GM23248 (cell line): ENCODE results near the gene CACNA1B. TPM values are rescaled to one million over a fixed set of nuclear protein-coding genes. Genes with fewer than 3 reads are reported as not detected.
"Not testable (repeated sequence)": the region's sequence is repeated elsewhere in the genome, so short reads cannot be mapped to it uniquely, and the experiment has no call there.

Source experiments
- DNase-seq: peaks from one replicate; pipeline ENCODE4 v3.0.0-alpha.2; 2015
- H2AFZ ChIP-seq: fragments of 200-600 bp; sonication (generic); 2 replicates; pipeline ENCODE4 v1.6.1; 2016; ENCODE audit warnings: antibody characterized with exemption
- H3F3A ChIP-seq: fragments of 200-600 bp; sonication (generic); 2 replicates; pipeline ENCODE4 v1.6.1; 2016; ENCODE audit warnings: mild to moderate bottlenecking, antibody characterized with exemption, mixed run types; ENCODE audit not compliant: insufficient read depth
- H3K27ac ChIP-seq: fragments of 200-600 bp; sonication (generic); 2 replicates; pipeline ENCODE4 v1.5.1; 2016; ENCODE audit warnings: mild to moderate bottlenecking
- H3K27me3 ChIP-seq: fragments of 200-600 bp; sonication (generic); replicated peaks from 2 replicates; pipeline ENCODE4 v1.6.1; 2016; ENCODE audit warnings: mild to moderate bottlenecking; ENCODE audit not compliant: insufficient read depth
- H3K36me3 ChIP-seq: fragments of 200-600 bp; sonication (generic); 2 replicates; pipeline ENCODE4 v1.6.1; 2016; ENCODE audit warnings: low read depth, mild to moderate bottlenecking
- H3K4me1 ChIP-seq: fragments of 200-600 bp; sonication (generic); 2 replicates; pipeline ENCODE4 v1.6.1; 2016; ENCODE audit warnings: mild to moderate bottlenecking; ENCODE audit not compliant: insufficient read depth
- H3K4me2 ChIP-seq: fragments of 200-600 bp; sonication (generic); one replicate; pipeline ENCODE4 v1.6.1; 2016; ENCODE audit warnings: mild to moderate bottlenecking; ENCODE audit not compliant: unreplicated experiment
- H3K4me3 ChIP-seq: fragments of 200-600 bp; sonication (generic); 2 replicates; pipeline ENCODE4 v1.5.1; 2016; ENCODE audit warnings: mild to moderate bottlenecking
- H3K79me2 ChIP-seq: fragments of 200-600 bp; sonication (generic); 2 replicates; pipeline ENCODE4 v1.6.1; 2016; ENCODE audit warnings: mild to moderate bottlenecking; ENCODE audit not compliant: insufficient read depth
- H3K9ac ChIP-seq: fragments of 200-600 bp; sonication (generic); 2 replicates; pipeline ENCODE4 v1.6.1; 2016; ENCODE audit warnings: mild to moderate bottlenecking
- H3K9me2 ChIP-seq: fragments of 200-600 bp; sonication (generic); 2 replicates; pipeline ENCODE4 v1.6.1; 2016; ENCODE audit warnings: mixed run types, mild to moderate bottlenecking, moderate library complexity; ENCODE audit not compliant: insufficient read depth
- H3K9me3 ChIP-seq: fragments of 200-600 bp; sonication (generic); one replicate; pipeline ENCODE4 v1.6.1; 2017; ENCODE audit warnings: low read depth
- H4K20me1 ChIP-seq: fragments of 200-600 bp; sonication (generic); 2 replicates; pipeline ENCODE4 v1.6.0; 2016; ENCODE audit not compliant: insufficient read depth
- EZH2 ChIP-seq: fragments of 200-600 bp; sonication (generic); IDR thresholded peaks from 2 replicates; pipeline ENCODE4 v1.6.1; 2018; ENCODE audit warnings: antibody characterized with exemption, mild to moderate bottlenecking; ENCODE audit not compliant: insufficient read depth, poor library complexity, severe bottlenecking
- EZH2phosphoT487 ChIP-seq: fragments of 200-600 bp; sonication (generic); IDR thresholded peaks from 2 replicates; pipeline ENCODE4 v1.6.1; 2018; ENCODE audit warnings: antibody characterized with exemption, moderate library complexity, mild to moderate bottlenecking, low read depth; ENCODE audit not compliant: insufficient read depth
- WGBS, 2 experiments: methylation state at CpG; one replicate each; pipeline ENCODE4 v1.1.6; 2015 to 2017; ENCODE audit warnings: low lambda C conversion rate in 2 of 2, low coverage in 1 of 2; ENCODE audit errors: missing lambda C conversion rate in 2 of 2; 5-methylcytosine and 5-hydroxymethylcytosine counted together
- in situ Hi-C: fragments of 300-500 bp; cut with MboI; formaldehyde crosslinking; loops from 2 replicates; pipeline ENCODE4 v1.15.0; 2020
- polyA plus RNA-seq: library from polyadenylated mRNA; unstranded; fragments of >200 nt; fragmentation: Nextera tagmentation; extraction: Ambion mirVana; gene quantifications from 2 replicates; pipeline ENCODE4 v1.2.1, GENCODE V29; 2016
- total RNA-seq: library from RNA; depleted of rRNA; stranded (reverse); fragments of >200 nt; shearing (Covaris generic); gene quantifications from 2 replicates; pipeline ENCODE4 v1.2.3, GENCODE V29; 2014

Gene CACNA1B
- total and polyA plus RNA-seq, 2 experiments from 2014 or later = not detected

DNA sequence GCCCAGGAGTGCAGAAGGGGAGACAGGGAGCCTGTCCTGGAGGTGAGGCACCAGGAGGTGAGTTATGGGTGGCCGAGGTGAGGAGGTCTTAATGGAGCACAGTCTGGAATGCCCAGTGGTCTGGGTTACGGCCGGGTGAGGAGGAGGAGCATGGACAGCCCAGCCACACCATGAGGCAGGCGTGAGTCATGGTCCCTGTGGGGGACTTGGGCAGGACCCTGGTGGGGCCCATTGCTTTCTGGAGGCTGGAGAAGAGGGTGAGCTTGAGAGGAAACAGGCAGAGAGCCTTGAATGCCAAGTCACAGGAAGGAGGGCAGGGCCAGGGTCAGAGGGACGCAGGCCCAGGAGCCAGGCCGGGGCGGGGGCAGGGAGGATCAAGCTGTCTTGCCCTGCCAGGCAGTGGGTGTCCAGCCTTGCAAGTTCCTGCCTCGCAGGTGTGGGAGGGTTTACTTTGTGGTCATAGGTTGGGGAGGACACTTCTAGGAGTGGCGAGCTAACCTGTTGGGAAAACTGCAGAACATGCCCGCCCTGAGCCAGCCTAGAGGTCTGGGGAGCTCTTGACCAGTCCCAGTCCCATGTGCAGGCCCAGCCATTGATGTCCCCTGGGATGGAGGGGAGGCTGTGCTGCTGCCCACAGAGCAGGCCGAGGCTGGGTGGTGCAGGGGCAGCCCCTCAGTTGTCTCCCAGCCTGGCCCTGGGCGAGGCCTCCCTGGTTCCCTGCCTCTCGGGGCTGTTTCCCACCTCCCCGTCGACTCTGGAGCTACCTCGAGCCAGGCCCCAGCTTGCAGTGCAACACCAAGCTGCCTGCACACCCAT lies 2.8 kb downstream of the CACNA1B start:
- no peaks in the 10 kb centered on the region for H3K79me2 ChIP-seq
- WGBS, 2 experiments = 51 to 57% methylated on average over 15 to 16 of the region's 16 CpGs
- in situ Hi-C loops = no loop called here

DNA sequence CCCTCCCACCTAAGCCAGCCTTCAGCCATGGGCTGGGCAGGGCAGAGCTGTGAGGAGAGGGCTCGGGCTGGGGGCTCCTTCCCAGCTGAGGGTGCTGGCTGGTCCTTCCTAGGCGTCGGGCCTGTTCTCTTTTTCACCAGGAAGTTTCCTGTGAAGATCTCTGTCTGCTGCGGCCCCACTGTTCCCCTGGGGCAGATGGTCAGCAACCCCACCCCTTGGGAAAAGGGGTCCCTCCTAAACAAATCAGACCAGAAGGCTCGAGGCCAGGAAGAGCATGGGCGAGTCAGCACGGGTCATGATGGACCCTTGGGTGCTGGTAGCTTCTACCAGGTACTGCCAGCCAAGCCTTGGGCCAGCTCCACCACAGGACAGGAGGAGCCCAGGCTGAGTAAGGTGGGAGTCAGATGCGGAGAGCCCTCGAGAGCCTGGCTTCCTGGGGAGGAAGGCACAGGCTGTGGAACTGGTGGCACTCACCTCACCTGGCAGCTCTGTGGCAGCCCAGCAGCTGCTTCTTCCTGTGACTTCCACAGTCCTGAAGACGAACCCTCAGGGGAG lies 3.5 kb downstream of the CACNA1B start:
- Histone ChIP-seq H3K9ac (no peak overlapping the region), H3K27ac (no peak overlapping the region), H3K9me3 (no peaks in the 10 kb centered on the region), H3K79me2 (no peaks in the 10 kb centered on the region), H2AFZ (no peak overlapping the region), H3K4me1 (no peaks in the 10 kb centered on the region), H4K20me1 (no peaks in the 10 kb centered on the region), H3K36me3 (no peaks in the 10 kb centered on the region), H3K4me3 (no peak overlapping the region), H3K9me2 (no peaks in the 10 kb centered on the region), H3K4me2 (no peak overlapping the region), H3K27me3 (no peaks in the 10 kb centered on the region), H3F3A (no peaks in the 10 kb centered on the region)
- in situ Hi-C loops = no loop called here
- no peak for DNase-seq
- TF ChIP-seq EZH2 = no peak
- 31 to 35% methylated on average over 10 of the region's 10 CpGs for WGBS, 2 experiments

More for the DNA sequence above, 2.8 kb downstream of the CACNA1B start:
- TF ChIP-seq EZH2phosphoT487 = no peak
- TF ChIP-seq EZH2 = no peak
- no peaks in the 10 kb centered on the region for H3K9me2 ChIP-seq
- H3K27me3 ChIP-seq = no peaks in the 10 kb centered on the region
- DNase-seq = no peak
- H3K4me2 ChIP-seq = no peak overlapping the region
- H3K4me1 ChIP-seq = no peaks in the 10 kb centered on the region
- no peak overlapping the region for H3K4me3 ChIP-seq
- H3K27ac ChIP-seq = no peak overlapping the region
- H3K9me3 ChIP-seq = no peaks in the 10 kb centered on the region
- no peak overlapping the region for H3K9ac ChIP-seq
- H3K36me3 ChIP-seq = no peaks in the 10 kb centered on the region
- no peaks in the 10 kb centered on the region for H3F3A ChIP-seq
- H4K20me1 ChIP-seq = no peaks in the 10 kb centered on the region
- no peak overlapping the region for H2AFZ ChIP-seq

DNA sequence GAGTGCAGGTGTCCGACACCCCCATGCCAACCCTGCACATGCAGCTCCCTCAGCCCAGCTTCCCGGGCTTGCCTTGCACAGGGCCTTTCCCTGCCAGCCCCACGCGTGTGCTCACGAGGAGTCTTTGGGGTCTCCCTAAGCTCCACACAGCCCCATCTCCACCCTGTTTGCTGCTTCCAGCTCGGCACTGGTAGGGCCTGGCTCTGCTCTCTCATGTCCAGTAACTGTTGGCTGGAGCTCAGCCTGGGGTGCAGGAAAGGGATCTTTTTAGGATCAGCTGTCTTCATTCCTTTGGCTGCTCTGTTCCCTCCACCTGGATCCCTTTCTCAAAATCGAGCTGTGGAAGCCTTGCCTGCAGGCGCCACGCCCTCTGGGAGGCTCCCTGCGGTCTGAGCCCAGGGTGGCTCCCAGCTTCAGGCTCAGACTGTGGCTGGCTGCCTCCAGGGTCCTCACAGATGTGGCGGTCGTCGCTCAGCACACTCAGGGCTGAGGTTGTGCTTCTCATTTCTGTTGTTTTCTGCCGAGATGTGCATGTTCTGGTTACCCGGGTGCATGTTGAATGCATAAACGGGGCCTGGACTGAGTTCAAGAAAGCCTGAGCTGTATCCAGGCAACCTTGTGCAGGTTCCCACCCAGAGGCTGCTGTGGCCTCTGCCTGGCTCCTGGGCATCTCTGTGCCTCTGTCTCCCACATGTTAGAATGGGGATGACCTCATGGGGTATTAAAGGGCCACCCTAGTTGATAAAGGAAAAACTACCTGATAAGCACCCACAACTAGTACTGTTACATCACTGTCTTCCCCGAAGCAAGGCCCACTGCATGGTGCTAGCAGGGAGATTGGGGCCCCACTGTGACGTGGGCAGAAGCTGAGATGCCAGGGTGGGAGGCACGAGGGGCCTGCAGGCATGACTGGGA lies 4.3 kb downstream of the CACNA1B start:
- Histone ChIP-seq H3K4me1 (no peaks in the 10 kb centered on the region), H3F3A (no peaks in the 10 kb centered on the region), H3K9ac (no peak overlapping the region), H3K4me3 (no peak overlapping the region), H2AFZ (no peak overlapping the region), H3K79me2 (no peaks in the 10 kb centered on the region), H3K9me3 (no peaks in the 10 kb centered on the region), H3K27me3 (no peaks in the 10 kb centered on the region), H3K9me2 (no peaks in the 10 kb centered on the region), H3K36me3 (no peaks in the 10 kb centered on the region), H3K27ac (no peak overlapping the region), H4K20me1 (no peaks in the 10 kb centered on the region), H3K4me2 (no peak overlapping the region)
- WGBS, 2 experiments = 33 to 38% methylated on average over 19 of the region's 19 CpGs
- in situ Hi-C loops = no loop called here
- TF ChIP-seq EZH2 (no peak), EZH2phosphoT487 (no peak)
- no peak for DNase-seq

DNA sequence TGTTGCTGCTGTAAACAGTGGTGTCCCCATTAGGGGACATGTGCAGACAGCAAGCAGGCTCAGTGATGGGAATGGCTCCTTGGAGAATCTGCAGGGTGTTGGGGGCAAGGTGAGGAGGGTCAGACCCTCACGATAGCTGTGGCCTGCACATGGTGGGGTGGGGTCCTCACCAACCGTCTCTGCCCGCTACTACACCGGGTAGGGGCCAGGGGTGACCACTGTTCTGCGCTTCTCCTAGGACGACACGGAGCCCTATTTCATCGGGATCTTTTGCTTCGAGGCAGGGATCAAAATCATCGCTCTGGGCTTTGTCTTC lies 4.9 kb downstream of the CACNA1B start:
- no peak for DNase-seq
- Histone ChIP-seq H3K36me3 (no peaks in the 10 kb centered on the region), H3K9me3 (no peaks in the 10 kb centered on the region), H3K9me2 (no peaks in the 10 kb centered on the region), H3F3A (no peaks in the 10 kb centered on the region), H3K27ac (no peak overlapping the region), H3K4me1 (no peaks in the 10 kb centered on the region), H3K4me2 (no peak overlapping the region), H2AFZ (no peak overlapping the region), H4K20me1 (no peaks in the 10 kb centered on the region), H3K79me2 (no peaks in the 10 kb centered on the region), H3K4me3 (no peak overlapping the region), H3K27me3 (no peaks in the 10 kb centered on the region), H3K9ac (no peak overlapping the region)
- TF ChIP-seq EZH2phosphoT487 = no peak
- TF ChIP-seq EZH2 = no peak
- in situ Hi-C loops = no loop called here
- WGBS, 2 experiments = 68 to 70% methylated on average over 10 of the region's 10 CpGs

DNA sequence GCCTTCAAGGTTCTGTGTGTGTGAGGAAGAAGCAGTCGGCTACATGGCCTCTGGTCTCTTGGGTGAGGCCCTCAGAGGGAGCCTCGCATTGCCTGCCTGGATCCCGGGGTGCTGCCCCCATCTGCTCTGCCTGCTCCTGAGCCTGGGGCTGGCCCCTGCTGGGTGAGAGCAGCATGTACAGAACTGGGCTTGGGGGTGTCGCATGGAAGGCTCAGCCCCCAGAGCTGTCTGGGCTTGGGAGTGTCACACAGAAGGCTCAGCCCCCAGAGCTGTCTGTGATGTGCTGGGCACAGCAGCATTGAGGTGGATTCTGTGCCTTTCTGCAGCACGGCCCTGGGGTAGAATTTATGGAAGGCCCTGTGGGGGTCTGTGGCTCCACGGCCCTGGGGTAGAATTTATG lies 6.4 kb downstream of the CACNA1B start:
- in situ Hi-C loops, H3F3A ChIP-seq, H3K9ac ChIP-seq, H3K4me2 ChIP-seq, H3K27me3 ChIP-seq, H3K27ac ChIP-seq, H3K9me2 ChIP-seq, H4K20me1 ChIP-seq, H3K9me3 ChIP-seq, H3K4me1 ChIP-seq, H3K36me3 ChIP-seq, H3K79me2 ChIP-seq, H2AFZ ChIP-seq, H3K4me3 ChIP-seq, DNase-seq: not testable (repeated sequence)
- WGBS, 2 experiments = 33 to 43% methylated on average over 1 to 4 of the region's 6 CpGs

DNA sequence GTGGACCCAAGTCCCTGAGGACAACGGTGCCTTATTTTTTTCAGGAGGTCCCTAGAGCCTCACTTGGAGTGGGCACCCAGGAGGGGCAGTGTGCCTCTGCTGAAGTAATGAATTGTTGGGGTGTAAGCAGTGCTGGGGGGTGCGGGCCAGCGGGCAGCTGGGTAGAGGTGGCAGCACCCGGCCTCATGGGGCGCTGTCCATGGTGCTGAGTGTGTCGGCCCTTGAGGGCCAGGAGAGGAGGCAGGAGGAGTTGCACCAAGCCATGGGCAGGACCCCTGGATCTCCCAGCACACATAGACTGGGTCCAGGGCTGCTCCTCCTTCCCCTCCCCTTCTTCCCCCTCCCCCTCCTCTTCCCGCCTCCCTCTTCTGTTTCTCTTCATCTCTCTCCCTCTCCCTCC lies 7.0 kb downstream of the CACNA1B start:
- H3K9me3 ChIP-seq, DNase-seq, H3K4me1 ChIP-seq, H3K9ac ChIP-seq, H3K36me3 ChIP-seq, H4K20me1 ChIP-seq, H3K27ac ChIP-seq, in situ Hi-C loops, H3K9me2 ChIP-seq, H3K4me3 ChIP-seq, H3K79me2 ChIP-seq, H3K27me3 ChIP-seq, H3K4me2 ChIP-seq, H2AFZ ChIP-seq, H3F3A ChIP-seq: not testable (repeated sequence)
- 11 to 24% methylated on average over 5 to 6 of the region's 7 CpGs for WGBS, 2 experiments
